HL-60/S4 treated with retinoic acid at 250 ng/mL for 4 days and 3 days (cell line): ENCODE results near the gene RAMACL.
"Not testable (repeated sequence)": the region's sequence is repeated elsewhere in the genome, so short reads cannot be mapped to it uniquely, and the experiment has no call there.

ENCODE experiments used
- in situ Hi-C: fragments of 300-500 bp; cut with MboI; formaldehyde crosslinking; loops from 2 replicates; pipeline ENCODE4 v1.7.0; 2022; ENCODE audit warnings: low sequenced_read_pairs

Gene RAMACL

DNA sequence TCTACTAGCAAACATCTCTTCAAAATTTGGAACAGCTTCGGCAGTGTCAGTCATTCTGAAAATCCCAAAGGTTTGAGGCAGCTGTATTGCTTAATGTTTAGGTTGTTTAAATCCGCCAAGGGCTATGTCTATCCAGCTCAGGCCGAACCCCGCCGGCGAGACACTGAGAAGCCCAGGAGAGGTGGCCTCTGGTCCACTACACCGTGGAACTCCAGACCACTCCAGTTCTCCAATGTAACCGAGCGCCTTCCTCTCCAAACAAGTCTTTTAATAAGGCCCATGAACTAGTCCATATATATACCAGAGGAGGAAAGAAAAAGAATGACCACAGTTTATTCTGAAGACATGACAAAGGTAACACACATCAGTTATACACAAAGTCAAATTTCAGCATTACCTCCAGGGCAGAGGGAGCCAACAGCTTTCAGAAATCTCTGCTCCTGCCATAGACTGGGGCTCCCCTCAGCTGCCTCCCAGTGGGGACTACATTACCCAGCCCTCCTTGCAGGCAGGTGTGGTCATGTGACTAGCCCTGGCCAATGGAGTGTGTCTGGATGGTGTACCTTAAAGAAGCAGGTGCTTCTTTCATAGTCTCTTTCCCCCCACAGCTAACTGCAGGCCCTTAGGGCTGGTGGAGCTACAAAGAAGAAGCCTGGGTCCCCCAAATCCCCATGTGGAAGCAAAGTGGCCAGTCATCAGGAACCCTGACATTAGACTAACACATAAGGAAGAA lies at the start of gene RAMACL:
Gene RAMACL, minus strand, starts transcription at position 255 of the 733 bp plus-strand sequence. Its CDS starts 201 bp downstream, at position 54.
- in situ Hi-C loops = no loop called here

DNA sequence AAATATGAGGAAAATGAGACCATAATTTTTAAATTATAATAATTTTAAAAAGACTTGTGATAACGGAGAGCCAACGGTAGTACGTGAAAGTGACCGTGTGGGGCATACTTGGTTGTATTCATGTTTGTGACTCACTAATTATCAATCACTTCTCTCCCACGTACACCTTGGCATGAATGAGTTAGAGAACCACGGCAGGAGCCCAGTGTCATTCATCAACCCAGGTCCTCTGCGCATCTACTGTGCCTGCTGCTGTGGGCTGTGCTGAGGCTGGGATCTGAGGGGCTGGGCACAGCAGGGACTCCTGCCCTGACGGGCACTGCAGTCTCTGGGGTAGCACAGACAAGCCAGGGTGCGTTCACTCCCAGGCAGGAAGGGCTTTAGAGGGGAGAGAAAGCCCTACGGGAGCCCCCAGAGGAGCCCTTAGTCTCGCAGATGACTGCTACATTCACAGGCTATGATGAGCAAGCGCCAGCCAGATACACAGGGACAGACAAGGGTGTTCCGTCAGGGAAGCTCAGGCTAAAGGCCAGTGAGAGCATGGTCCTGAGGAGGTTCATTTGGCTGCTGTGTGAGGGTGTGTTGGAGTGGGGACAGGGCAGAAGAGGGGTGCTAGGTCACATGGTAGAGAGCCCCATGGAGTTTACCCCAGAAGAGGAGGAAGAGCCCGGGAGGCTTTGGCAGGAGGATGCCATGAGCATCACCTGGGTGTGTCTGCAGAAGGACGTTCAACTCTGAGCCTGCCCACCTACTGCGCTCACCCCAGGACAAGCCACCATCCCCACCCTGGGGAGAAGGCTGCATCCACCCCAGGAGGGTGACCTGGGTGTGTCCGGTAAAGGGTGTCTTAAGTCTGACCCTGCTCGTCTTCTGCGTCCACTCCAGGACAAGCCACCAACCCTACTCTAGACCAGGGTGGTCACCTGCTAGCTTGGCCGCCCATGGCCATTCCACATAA lies 48.8 kb upstream of the RAMACL start:
- in situ Hi-C loops = no loop called here

DNA sequence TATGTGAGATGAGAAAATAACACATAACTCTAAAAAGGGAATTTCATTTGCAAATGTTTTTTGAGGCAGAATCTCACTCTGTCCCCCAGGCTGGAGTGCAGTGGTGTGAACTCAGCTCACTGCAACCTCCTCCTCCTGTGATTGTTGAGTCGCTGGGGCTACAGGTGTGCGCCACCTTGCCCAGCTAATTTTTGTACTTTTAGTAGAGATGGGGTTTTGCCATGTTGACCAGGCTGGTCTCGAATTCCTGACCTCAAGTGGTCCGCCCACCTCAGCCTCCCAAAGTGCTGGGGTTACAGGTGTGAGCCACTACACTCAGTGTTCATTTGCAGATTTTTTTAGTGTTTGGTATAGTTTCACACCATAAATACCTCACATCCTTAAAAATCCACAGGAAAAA lies 48.1 kb upstream of the RAMACL start:
- in situ Hi-C loops = not testable (repeated sequence)

DNA sequence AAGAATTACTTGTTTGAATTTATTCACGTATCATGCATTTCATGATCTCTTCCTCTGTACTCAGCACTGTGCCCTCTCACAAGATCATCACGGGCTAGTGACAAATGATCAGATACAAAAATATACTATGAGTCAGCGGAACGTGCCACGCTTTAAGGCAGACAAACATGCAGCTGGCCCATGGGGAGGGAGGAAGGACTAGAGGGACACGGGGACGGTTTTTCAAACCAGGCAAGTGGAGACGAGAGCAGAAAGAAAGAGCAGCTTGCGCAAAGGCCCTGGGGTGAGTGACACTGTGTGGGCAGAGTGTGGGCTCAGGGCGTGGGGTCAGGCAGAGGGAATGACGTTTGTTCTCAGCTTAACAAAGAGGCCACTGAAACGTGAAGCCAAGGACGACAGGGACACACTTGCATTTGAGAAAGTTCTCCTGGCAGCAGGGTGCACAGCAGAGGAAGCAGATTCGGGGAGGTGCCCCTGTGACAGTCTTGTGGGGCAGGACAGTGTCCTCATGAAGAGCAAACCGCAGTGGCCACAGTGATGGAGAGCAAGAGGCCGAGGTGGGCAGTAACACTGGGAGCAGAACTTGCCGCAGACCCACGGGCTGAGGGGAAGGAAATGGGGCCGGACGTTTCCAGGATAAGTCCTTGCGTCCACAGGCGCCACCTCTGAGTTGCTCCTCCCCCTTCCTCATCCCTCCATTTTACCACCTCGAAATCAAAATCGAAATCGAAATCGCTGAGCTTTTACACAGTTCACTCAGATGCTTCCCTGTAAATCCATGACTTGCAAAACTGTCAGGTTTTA lies 47.5 kb upstream of the RAMACL start:
- in situ Hi-C loops = no loop called here

DNA sequence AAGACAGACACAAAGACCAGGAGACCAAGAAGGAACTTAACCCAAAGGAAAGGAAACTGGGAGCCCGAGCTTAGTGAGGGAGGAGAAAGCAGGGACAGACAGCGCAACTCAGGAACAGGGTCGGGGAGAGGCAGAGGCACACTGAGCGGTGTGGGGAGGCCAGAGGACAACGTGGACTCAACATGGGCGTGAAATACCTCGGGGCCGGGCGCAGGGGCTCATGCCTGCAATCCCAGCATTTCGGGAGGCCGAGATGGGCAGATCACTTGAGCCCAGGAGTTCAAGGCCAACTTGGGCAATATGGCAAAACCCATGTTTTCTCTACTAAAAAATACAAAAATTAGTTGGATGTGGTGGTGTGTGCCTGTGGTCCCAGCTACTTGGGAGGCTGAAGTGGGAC lies 46.3 kb upstream of the RAMACL start:
- in situ Hi-C loops = no loop called here

DNA sequence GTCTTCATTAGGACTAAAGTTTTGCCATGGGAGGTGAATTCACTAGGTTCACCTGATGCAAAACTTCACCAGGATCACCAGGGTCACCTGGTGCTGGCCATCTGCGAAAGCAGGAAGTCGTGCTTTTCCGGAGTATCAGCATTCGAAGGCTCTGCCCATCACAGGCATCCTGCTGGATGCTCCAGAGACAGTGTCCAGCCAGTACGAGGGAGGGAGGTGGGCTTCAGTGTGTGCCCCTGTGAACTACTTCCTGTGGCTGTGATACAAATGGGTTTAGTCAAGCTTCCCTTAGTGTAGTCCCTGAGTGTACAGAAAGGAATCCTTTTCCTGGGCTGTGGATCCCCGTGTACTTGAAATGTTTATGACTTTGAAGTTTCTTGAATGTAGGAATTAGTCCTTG lies 44.0 kb upstream of the RAMACL start:
- in situ Hi-C loops = no loop called here

DNA sequence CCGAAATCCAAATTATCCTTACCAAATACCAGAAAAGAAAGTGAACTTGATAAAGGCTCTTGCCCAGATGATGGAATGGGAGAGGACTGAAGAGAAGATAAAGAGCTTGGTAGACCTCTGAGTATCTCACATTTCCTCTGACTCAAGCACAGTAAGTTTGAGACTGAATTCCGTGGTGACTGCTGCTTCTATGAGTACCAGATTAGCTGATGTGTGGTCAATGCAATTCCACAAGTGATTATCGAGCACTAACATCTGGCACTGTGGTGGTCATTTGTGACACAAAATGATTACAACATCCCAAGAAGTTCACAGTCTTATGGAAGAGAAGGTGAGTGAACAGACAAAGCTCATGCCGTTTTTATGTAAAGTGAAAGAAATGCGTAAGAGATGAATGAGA lies 43.1 kb upstream of the RAMACL start:
- in situ Hi-C loops = no loop called here

DNA sequence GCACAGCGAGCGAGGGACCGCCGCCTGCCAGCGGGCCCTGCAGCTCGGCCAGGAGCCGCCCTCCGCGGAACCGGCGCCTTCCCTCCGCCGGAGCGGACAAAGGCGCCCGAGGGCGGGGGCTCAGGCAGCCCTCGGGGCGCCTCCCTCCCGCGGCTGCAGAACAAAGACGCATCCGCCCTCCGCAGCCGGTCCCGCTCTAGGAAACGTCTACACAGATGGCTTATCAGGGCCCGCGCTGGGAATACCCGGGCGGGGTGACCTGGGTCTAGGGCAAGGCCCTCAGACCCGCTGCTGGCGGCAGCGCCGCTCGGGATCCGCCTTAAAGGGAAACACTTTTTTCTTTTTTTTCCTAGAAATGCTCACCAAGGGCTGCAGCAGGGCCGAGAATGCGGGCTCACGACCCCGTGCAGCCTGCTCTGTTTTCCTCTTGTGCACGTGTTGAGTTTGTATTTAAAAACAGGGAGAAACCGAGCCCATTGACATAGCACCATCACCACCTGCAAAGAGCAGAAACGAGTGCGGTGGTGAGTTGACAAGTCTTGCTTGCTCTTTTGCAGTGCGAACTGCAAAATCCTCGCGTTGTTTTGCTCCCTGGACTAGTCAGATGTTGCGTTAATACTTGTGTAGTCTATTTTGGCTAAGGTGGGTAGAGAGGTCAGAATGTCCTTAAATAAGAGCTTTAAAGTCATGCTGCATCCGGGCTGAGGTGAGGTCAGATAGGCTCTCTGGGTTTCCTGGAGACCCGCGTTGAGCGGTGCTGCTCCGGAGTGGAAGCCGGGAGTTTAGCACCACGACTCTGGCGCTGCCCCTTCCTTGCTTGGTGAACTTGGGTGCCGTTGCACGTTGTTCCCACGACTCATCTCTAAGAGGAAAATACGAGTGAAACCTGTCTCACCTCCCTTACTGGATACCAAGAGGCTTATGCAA lies 41.7 kb upstream of the RAMACL start:
- in situ Hi-C loops = no loop called here

DNA sequence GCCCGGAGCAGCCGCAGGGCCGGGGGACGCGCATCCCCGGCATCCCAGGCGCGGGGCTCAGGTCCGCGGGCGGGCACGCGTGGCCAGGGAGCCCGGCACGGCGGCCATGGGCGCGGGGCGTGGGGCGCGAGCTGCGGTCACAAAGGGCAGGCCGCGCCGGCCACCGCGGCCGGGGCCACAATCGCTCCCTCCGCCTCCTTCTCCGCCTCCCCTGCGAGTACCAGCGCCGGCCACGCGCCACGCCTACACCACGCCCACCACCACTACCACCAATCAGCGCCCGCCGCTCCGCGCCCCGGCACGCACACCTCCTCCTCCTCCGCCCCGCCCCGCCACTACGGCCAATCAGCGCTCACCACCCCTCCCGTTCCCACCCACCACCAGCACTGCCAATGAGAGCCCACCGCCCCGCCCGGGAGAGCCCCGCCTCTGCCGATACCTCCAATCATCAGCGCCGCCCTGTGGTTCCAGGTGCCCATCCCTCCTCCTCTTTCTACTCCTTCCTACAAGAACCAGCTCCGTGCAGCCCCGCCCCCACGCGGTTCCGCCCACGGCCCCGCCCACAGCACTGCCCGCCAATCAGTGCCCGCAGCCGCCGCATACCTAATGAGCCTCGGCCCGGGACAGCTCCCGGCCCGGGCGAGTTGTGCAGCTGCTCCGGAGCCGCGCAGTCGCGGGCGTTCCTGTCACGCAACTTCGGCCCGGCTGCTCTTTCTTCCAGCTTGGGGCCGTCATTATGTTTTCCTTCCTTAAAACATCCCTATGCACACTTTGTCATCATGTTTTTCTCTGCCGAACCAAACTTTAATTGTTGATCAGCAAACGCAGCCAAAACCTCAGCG lies 40.8 kb upstream of the RAMACL start, which contains the start of gene RPS6KA2:
Gene RPS6KA2, minus strand, starts transcription at position 219 of the 842 bp plus-strand sequence. CDS start 232 bp downstream, outside the sequence.
- in situ Hi-C loops = no loop called here

DNA sequence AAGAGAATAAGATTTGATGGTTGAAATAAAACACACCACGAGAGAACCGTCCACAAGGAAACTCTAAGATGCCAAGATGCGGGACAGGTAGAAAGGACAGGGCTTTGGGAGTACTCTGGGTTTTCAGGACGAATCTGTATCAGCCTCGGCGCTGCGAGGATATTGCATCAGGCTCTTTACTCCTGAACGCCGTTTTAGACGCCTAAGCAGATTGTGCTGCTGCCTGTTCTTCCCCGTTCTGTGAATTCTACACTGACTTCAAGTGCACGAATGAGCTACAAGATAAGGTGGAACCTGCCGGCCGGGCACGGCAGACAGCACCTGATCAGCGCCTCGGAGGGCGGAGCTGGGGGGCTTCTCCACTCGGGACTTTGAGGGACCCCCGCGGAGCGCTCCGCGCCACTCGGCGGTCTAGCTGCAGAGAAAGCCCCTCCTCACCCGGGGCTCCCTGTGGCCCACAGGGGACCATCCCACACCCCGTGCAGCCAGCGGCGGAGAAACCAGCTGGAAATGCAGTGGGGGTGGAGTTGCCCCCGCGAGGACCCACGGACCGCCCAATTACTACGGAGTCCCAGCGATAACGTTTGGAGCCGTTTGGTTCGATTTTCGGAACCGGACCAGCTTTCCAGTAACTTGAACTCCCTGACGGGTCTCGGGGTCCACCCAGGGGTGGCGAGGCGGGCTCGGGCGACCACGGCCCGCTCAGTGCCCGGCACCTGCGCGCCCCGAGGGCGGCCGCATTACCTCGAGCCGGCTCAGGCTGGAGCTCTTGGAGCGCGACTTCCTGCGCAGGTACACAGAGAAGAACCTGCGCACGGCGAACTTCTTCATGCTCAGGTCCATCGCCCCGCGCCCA lies 39.9 kb upstream of the RAMACL start:
- in situ Hi-C loops = no loop called here

DNA sequence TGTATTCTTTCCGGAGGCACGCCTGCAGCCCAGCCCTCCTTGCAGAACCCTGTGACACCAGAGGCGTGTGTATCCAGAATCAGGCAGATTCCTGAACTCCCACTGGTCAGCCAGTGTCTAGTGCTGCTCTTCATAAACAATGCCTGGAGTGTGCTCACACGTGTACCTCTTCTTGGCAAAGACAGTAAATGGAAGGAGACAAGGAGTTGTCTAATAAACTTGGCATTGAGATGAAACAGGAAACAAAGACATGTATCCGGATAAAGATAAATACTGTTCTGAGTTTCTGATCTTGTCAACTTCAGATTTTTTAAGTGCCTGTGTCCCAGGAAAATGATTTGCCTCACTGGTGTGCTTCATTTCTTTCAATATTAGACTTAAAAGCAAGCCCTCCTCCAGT lies 38.9 kb upstream of the RAMACL start:
- in situ Hi-C loops = no loop called here

DNA sequence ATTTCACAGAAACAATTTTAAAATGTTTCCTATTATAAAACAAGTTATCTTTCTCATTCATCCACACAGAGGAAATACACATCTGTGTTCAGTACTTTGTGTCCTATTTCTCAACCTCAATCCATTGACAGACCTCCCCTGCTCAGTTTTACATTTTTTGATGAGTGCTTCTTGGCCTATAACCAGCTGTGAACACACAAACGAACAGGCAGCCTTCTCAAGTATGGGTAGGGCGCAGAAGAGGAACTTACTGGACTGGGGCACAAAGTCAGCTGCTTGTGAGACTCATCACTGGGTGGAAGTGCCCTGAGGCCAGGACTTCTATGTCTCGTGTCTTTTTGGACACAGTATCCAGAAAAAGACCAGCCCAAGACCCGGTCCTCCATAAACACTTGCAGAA lies 37.8 kb upstream of the RAMACL start:
- in situ Hi-C loops = no loop called here

DNA sequence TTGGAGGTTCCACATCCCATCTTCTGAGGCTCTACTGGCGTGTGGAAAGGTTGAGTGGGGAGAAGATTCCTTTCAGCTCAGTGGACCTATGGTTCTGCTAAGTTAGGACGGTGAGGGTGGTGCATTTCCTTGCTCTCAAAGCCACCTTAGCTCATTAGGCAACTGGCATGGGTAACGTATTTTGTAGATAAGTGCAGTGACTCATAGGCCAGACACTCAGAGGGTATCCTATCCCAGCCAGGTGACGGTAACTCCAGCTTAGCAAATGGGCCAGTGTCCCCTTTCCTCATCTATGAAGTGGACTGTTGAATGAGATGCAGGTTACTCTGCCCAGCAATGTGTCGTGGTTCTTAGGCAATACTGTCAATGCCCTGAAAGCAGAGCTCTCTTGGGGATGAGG lies 36.8 kb upstream of the RAMACL start:
- in situ Hi-C loops = no loop called here

DNA sequence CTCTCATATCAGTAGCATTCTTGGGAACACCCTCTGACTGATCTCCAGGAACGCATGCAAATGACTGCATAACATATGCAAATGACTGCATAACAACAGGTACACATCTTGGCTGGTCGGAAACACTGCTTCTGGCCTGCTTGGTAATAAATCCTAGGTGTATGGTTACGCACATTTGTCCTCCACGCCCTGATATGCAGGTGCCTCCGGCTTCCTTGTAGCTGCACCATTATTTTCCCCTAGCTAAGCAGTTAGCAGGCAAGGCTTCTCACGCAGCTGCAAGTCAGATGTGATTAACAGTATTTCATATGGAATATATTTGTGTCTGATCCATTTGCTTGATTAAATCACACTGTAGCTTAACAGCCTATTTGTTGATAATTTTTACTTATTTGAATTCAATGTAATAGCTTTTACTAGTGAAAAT lies 34.6 kb upstream of the RAMACL start:
- in situ Hi-C loops = no loop called here

DNA sequence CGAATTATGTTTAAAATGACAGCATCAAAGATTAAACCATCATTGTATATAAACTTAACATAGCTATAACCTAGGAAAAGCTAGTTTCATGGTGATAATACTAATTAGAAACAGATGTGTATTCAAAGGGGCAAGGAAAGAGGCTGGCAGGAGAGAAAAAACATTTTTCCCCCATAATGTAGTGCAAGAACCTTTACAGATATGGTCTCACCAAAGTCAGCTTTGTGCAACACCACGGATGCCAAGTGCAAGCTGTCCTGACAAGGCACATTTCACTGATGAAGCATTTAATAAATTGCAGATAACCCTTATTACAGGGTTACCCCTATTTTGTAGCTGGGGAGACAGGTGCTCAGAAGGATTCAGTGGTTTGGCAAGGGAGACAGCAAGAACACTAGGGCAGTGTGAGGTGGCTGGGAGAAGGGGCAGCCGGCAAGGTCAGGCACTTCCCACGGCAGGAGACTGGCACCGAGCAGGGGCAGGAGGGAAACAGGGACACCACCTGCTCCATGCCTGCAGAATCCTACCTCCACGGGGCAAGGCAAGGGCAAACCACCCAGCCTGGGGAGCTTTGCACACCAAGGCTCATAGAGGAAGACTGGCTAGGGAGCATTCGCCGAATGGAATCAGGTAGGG lies 34.1 kb upstream of the RAMACL start:
- in situ Hi-C loops = no loop called here

DNA sequence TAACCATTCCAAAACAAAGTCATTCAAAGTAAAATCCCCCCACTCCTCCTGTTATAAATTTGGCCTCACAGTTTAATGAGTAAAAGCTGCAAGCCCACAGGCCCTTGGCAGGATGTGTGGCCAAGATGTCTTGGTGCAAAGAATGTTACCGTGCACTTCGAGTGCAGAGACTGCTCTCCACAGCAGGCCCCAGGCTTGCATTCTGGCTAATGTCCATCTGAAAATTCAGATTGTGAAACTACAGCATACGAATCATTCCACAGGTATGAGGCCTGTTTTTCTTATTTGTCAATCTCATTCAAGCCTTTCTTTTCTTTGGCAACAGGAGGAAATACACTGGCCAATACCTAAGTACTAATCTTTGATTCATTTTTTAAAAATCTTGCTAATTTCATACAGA lies 33.4 kb upstream of the RAMACL start:
- in situ Hi-C loops = no loop called here

DNA sequence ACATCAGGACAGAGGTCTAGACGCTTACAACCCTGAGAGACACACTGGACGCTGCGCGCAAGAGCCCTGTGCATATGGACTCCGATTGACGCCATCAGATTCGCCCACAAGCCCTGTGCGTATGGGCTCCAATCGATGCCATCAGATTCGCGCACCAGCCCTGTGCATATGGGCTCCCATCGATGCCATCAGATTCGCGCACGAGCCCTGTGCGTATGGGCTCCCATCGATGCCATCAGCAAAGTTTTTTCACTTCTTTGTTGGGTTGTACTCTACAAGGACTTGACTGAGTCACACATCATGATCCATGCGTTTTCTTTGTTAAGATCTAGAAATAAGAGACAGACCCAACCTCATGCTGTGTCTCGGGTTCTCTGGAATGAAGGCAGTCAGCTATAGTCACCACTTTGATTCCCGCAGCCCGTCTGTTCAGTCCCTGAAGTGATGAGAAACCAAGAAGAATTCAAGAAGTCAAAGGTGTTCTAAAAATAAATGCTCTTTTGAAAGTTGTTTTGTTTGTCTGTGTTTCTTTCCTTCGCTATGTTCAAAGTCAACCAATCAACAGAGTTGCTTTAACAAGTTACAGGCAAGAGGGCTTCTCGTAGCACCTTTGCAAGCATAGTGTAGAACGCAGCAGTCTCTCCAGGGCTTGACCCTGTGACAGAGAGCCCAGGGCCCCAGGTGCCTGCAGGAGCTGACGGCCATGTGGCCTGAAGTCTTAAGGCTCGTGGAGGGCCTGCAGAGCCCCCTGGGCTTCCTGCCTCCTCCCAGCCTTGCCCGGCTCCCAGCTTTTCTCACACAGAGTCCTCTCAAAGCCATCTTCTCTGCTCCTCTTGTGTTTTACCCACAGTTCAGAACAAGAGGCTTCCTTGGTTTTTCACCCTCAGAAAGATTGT lies 32.6 kb upstream of the RAMACL start:
- in situ Hi-C loops = no loop called here
